ENCODE measurements around the gene ANTXR1. TPM values are rescaled to one million over a fixed set of nuclear protein-coding genes. Genes with fewer than 3 reads are reported as not detected.
A peak's percentile ranks its signal among the peaks of the same experiment; 100 is the strongest.

The ANTXR1 gene
- total and polyA plus RNA-seq, 11 donors = 5.8 to 75.2 (median 23.3) TPM

DNA sequence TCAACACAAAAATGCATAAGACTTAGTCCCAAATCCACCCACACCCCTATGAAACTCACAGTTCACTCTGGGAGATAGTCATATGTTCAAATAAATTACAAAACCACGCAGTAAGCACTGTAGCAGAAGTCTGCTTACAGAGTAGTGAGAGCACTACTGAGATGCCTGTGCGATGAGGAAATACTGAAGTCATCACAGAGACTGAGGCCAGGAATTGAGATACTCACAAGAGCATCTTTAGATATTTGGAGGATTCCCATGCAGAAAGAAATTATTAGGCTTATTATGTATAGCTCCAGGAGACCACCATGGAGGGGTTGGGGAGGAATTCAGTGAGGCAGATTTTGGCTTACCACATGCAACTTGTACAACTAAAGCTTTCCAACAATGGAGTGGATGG lies 82.3 kb downstream of the ANTXR1 start:
- 72 to 78% (median 77%) methylated on average over 2 of the region's 2 CpGs for WGBS, 4 donors
- DNase-seq = no peak
- peaks cover 0 to 48% (median 9%) of the 10 kb centered on the region in 12 donors for H3K4me1 ChIP-seq

DNA sequence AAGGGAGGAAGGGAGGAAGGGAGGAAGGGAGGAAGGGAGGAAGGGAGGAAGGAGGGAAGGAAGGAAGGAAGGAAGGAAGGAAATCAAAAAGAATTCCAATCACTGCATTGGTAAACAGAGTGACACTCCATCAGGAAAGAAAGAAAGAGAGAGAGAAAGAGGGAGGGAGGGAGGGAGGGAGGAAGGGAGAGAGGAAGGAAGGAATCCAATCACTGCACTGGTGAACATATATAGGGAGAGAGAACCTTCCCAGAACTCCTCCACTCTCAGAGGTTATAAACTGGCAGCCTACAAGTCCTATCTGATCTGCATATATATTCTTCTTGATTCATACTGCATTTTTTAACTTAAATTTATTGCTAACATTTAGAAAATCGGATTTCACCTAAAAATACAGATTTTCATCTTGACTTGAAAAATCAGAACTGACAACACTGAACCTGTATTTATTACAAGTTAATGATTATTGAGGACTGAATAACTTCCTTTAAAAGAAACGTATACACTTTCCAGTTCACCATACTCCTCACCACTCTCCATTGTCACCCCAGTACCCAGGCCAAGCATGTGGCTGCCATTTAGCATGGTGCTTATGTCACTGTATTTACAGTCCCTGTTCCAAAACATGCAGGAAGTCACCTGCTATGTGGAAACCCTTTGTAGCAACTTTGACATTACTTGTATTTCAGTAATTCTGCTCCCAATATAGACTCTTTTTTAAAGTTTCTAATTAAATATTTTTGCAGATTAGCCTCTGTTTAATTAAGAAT lies 83.5 kb downstream of the ANTXR1 start:
- H3K27me3 ChIP-seq = no peaks in the 10 kb centered on the region
- peaks cover 0 to 14% (median 0%) of the 10 kb centered on the region in 9 donors for H3K36me3 ChIP-seq
- intact Hi-C loops (cut with DNase I) = no loop called here
- ATAC-seq (no peak), DNase-seq (no peak)
- no peak overlapping the region for H3K4me3 ChIP-seq
- TF ChIP-seq, protein P1, sequence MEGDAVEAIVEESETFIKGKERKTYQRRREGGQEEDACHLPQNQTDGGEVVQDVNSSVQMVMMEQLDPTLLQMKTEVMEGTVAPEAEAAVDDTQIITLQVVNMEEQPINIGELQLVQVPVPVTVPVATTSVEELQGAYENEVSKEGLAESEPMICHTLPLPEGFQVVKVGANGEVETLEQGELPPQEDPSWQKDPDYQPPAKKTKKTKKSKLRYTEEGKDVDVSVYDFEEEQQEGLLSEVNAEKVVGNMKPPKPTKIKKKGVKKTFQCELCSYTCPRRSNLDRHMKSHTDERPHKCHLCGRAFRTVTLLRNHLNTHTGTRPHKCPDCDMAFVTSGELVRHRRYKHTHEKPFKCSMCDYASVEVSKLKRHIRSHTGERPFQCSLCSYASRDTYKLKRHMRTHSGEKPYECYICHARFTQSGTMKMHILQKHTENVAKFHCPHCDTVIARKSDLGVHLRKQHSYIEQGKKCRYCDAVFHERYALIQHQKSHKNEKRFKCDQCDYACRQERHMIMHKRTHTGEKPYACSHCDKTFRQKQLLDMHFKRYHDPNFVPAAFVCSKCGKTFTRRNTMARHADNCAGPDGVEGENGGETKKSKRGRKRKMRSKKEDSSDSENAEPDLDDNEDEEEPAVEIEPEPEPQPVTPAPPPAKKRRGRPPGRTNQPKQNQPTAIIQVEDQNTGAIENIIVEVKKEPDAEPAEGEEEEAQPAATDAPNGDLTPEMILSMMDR (IDR thresholded peaks at IDR 0.05) = no peak
- H3K9me3 ChIP-seq = no peaks in the 10 kb centered on the region
- H3K4me1 ChIP-seq = peaks cover 0 to 52% (median 9%) of the 10 kb centered on the region in 12 donors
- no peak overlapping the region for H3K27ac ChIP-seq
- 92 to 96% (median 93%) methylated on average over 2 of the region's 2 CpGs for WGBS, 4 donors

More for the DNA sequence above, 82.3 kb downstream of the ANTXR1 start:
- Histone ChIP-seq H3K9me3 (no peaks in the 10 kb centered on the region), H3K4me3 (no peak overlapping the region), H3K27me3 (no peaks in the 10 kb centered on the region), H3K36me3 (peaks cover 0 to 23% (median 0%) of the 10 kb centered on the region in 9 donors), H3K27ac (peak overlapping the region in 5 of 12 donors; percentile 45 to 58 (median 47))
- ATAC-seq = peak; percentile 54 to 90 (median 86)
- no peak for TF ChIP-seq POLR2A (IDR thresholded peaks at IDR 0.05)
- TF ChIP-seq, protein P1 (IDR thresholded peaks at IDR 0.05) = no peak
- intact Hi-C loops (cut with DNase I) = no loop called here

GRCh38 chr2:69097148-69097610 lies 84.2 kb downstream of the ANTXR1 start:
- H3K27me3 ChIP-seq = no peaks in the 10 kb centered on the region
- TF ChIP-seq, protein P1 (IDR thresholded peaks at IDR 0.05) = no peak
- TF ChIP-seq POLR2A (IDR thresholded peaks at IDR 0.05) = no peak
- H3K4me3 ChIP-seq = no peak overlapping the region
- ATAC-seq (peak in 3 of 4 donors; percentile 38 to 62 (median 47)), DNase-seq (no peak)
- intact Hi-C loops (cut with DNase I) = no loop called here
- 33 to 46% (median 42%) methylated on average over 2 of the region's 2 CpGs for WGBS, 4 donors
- peak overlapping the region in 1 of 12 donors; percentile 16 for H3K27ac ChIP-seq
- peaks cover 0 to 50% (median 9%) of the 10 kb centered on the region in 12 donors for H3K4me1 ChIP-seq
- no peaks in the 10 kb centered on the region for H3K9me3 ChIP-seq
- H3K36me3 ChIP-seq = peaks cover 0 to 8% (median 0%) of the 10 kb centered on the region in 9 donors

DNA sequence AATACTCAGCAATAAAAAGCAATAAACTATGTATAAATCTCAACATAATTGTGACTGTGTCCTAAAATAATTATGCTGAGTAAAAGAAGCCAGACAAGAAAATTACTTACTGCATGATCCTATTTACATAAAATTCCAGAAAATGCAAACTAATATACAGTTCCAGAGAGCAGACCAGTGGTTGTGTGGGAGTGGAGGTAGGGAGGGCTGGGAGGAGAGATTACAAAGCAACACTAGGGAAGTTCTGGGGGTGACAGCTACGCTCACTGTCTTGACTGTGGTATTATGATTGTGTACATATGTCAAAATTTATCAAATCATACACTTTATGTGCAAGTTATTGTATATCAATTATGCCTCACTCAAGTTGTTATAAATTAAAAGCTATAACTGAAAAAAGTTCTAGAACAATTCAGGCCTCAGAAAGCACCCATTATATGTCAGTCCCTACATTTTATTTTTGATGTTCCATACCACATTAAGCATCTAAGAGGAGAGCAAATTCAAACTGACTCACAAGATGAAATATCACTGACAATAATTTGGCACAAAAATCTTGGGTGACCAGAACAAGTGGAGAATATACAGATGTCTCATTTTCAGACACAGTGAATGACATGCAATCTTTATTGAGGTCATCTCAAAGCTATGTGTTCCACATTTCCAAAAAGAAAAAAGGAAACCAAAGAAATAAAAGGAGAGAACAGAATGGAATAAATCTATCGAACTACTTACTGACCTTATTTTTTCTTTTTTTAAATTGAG lies 85.1 kb downstream of the ANTXR1 start:
- TF ChIP-seq, protein P1 (IDR thresholded peaks at IDR 0.05) = no peak
- no peak for TF ChIP-seq POLR2A (IDR thresholded peaks at IDR 0.05)
- no peaks in the 10 kb centered on the region for H3K9me3 ChIP-seq
- ATAC-seq = no peak
- DNase-seq = no peak
- no peak overlapping the region for H3K27ac ChIP-seq
- peaks cover 0 to 11% (median 3%) of the 10 kb centered on the region in 9 donors for H3K36me3 ChIP-seq
- no peak overlapping the region for H3K4me3 ChIP-seq
- WGBS, 4 donors = 81 to 90% (median 84%) methylated on average over 2 of the region's 2 CpGs
- H3K4me1 ChIP-seq = peaks cover 0 to 41% (median 9%) of the 10 kb centered on the region in 12 donors
- H3K27me3 ChIP-seq = no peaks in the 10 kb centered on the region
- intact Hi-C loops (cut with DNase I) = no loop called here
